K562 (cell line): ENCODE measurements around the gene PRRX1. TPM values are rescaled to one million over a fixed set of nuclear protein-coding genes. Genes with fewer than 3 reads are reported as not detected.

Experiments
- ATAC-seq: fragments of 200-7000 bp; cut with Tn5 transposase; 3 replicates; pipeline ENCODE4 v1.9.1; 2020; ENCODE audit warnings: moderate library complexity
- BruUV-seq: library from RNA; stranded (reverse); fragments of 400-500 nt; replicated peaks from 2 replicates; lab custom pipeline; 2021; lab: Mats Ljungman, UMichigan
- CTCF ChIA-PET: fragments of 300-600 bp; formaldehyde crosslinking; extraction: SDS; loops from one replicate; lab custom pipeline; 2021; ENCODE audit warnings: low intra/inter-chr PET ratio; lab: Yijun Ruan, JAX
- POLR2A ChIA-PET: fragments of 300-600, 350-650 bp; sonication (Branson Sonifier 250); formaldehyde crosslinking; extraction: SDS; loops from one replicate; lab custom pipeline; 2021; ENCODE audit warnings: antibody characterized with exemption, inconsistent platforms; lab: Yijun Ruan, JAX
- DNase-seq, 4 experiments: peaks; one replicate each; pipeline versions ENCODE4 v3.0.0 to v3.0.0-alpha.2; 2011 to 2018; ENCODE audit warnings: low spot score in 3 of 4, mixed read lengths in 3 of 4; ENCODE audit errors: extremely low read depth in 1 of 4
- FAIRE-seq: peaks from 2 replicates; lab custom pipeline; 2011; peaks lifted over from hg19 to GRCh38; lab: Jason Lieb, UNC
- H2AFZ ChIP-seq: 2 replicates; pipeline ENCODE4 v1.6.0; 2011; ENCODE audit warnings: low read depth, low read length, control low read depth, inconsistent platforms
- H3K27ac ChIP-seq: fragments of 200-600 bp; 3 replicates; pipeline ENCODE4 v1.8.0; 2011; ENCODE audit warnings: low read depth, mild to moderate bottlenecking, control low read depth, inconsistent platforms, low read length, moderate library complexity, mixed read lengths; ENCODE audit errors: extremely low read depth
- H3K27me3 ChIP-seq, 2 experiments: fragments of 300-600 bp in 1 of 2; 2 replicates in 1 of 2; 3 replicates in 1 of 2; pipeline versions ENCODE4 v1.6.0 to v1.8.0; 2011; ENCODE audit warnings: inconsistent platforms in 2 of 2, low read length in 2 of 2, mild to moderate bottlenecking in 1 of 2, mixed read lengths in 1 of 2, moderate library complexity in 1 of 2; ENCODE audit not compliant: control insufficient read depth in 2 of 2, insufficient read depth in 2 of 2
- H3K36me3 ChIP-seq: fragments of 300-600 bp; 3 replicates; pipeline ENCODE4 v1.8.0; 2011; ENCODE audit warnings: mild to moderate bottlenecking, low read length, inconsistent platforms; ENCODE audit not compliant: control insufficient read depth, insufficient read depth
- H3K4me1 ChIP-seq, 2 experiments: fragments of 200-600 bp in 1 of 2; replicated peaks in 1 of 2; 2 replicates in 1 of 2; 3 replicates in 1 of 2; pipeline versions ENCODE4 v1.5.1 to v1.8.0; 2011; ENCODE audit warnings: inconsistent platforms in 2 of 2, low read length in 2 of 2, mild to moderate bottlenecking in 1 of 2, mixed read lengths in 1 of 2, moderate library complexity in 1 of 2; ENCODE audit not compliant: control insufficient read depth in 2 of 2, insufficient read depth in 2 of 2
- H3K4me2 ChIP-seq: 2 replicates; pipeline ENCODE4 v1.6.1; 2011; ENCODE audit warnings: low read length, control low read depth, inconsistent platforms, mixed read lengths; ENCODE audit not compliant: insufficient read depth
- H3K4me3 ChIP-seq: fragments of 200-600 bp; sonication (generic), shearing (Covaris generic); 2 replicates; pipeline ENCODE4 v1.5.1; 2016; ENCODE audit warnings: control low read depth, inconsistent platforms
- H3K79me2 ChIP-seq: fragments of 200-600 bp; 3 replicates; pipeline ENCODE4 v1.8.0; 2011; ENCODE audit warnings: low read length, inconsistent platforms; ENCODE audit not compliant: control insufficient read depth, insufficient read depth
- H3K9ac ChIP-seq, 2 experiments: 2 replicates each; pipeline versions ENCODE4 v1.6.0 to v1.6.1; 2011; ENCODE audit warnings: low read depth in 2 of 2, low read length in 2 of 2, control low read depth in 1 of 2, inconsistent platforms in 1 of 2, mild to moderate bottlenecking in 1 of 2, mixed read lengths in 1 of 2; ENCODE audit not compliant: insufficient read depth in 1 of 2
- H3K9me1 ChIP-seq: one replicate; pipeline ENCODE4 v1.6.0; 2011; ENCODE audit warnings: inconsistent platforms, mild to moderate bottlenecking, low read length, moderate library complexity; ENCODE audit not compliant: control insufficient read depth, insufficient read depth
- H3K9me3 ChIP-seq: replicated peaks from 2 replicates; pipeline ENCODE4 v1.5.1; 2011; ENCODE audit warnings: low read depth, low read length, inconsistent platforms; ENCODE audit not compliant: control insufficient read depth, insufficient read depth
- H4K20me1 ChIP-seq: replicated peaks from 2 replicates; pipeline ENCODE4 v1.6.1; 2011; ENCODE audit warnings: low read length, inconsistent platforms, mixed read lengths; ENCODE audit not compliant: control insufficient read depth, insufficient read depth
- BMI1 ChIP-seq: fragments of 150-350 bp; IDR thresholded peaks from 2 replicates; pipeline ENCODE4 v1.6.1; 2014; ENCODE audit warnings: low read length
- CBFA2T3 ChIP-seq: fragments of 450-650 bp; IDR thresholded peaks from 2 replicates; pipeline ENCODE4 v1.6.1; 2017
- CHCHD3 ChIP-seq: fragments of 250-450 bp; sonication (Bioruptor Pico); IDR thresholded peaks from 2 replicates; pipeline ENCODE4 v2.1.2; 2022; ENCODE audit warnings: mild to moderate bottlenecking
- ELK1 ChIP-seq: sonication (generic); formaldehyde crosslinking; IDR thresholded peaks from 2 replicates; pipeline ENCODE4 v1.8.1; 2022; ENCODE audit warnings: missing genetic modification reagents
- FIP1L1 ChIP-seq: fragments of 200-400 bp; formaldehyde crosslinking; IDR thresholded peaks from 2 replicates; pipeline ENCODE4 v1.6.1; 2018; ENCODE audit warnings: mild to moderate bottlenecking, low read depth, low read length; ENCODE audit not compliant: poor library complexity, severe bottlenecking
- HMG20B ChIP-seq: fragments of 250-450 bp; sonication (Bioruptor Pico); IDR thresholded peaks from 2 replicates; pipeline ENCODE4 v1.5.0; 2021; ENCODE audit warnings: mild to moderate bottlenecking
- IRF2 ChIP-seq: sonication (generic); formaldehyde crosslinking; IDR thresholded peaks from 2 replicates; pipeline ENCODE4 v1.8.1; 2022; ENCODE audit warnings: mild to moderate bottlenecking, missing genetic modification reagents
- MAFF ChIP-seq: IDR thresholded peaks from 2 replicates; pipeline ENCODE4 v1.6.1; 2012; ENCODE audit warnings: low read length, improper control_type of control experiment
- MAZ ChIP-seq, 2 experiments: fragments of 450-650 bp in 1 of 2; sonication (generic) in 1 of 2; formaldehyde crosslinking; IDR thresholded peaks in 1 of 2; conservative IDR thresholded peaks in 1 of 2; 2 replicates each; pipeline versions ENCODE4 v1.4.0 to v1.5.0; 2020; ENCODE audit warnings: mild to moderate bottlenecking in 1 of 2, missing genetic modification reagents in 1 of 2
- NFRKB ChIP-seq: fragments of 450-650 bp; IDR thresholded peaks from 2 replicates; pipeline ENCODE4 v1.6.1; 2016; ENCODE audit warnings: low read depth
- POU5F1 ChIP-seq: fragments of 150-350 bp; IDR thresholded peaks from 2 replicates; pipeline ENCODE4 v1.6.1; 2014; ENCODE audit warnings: borderline replicate concordance, low read length, low read depth, mild to moderate bottlenecking; ENCODE audit not compliant: partially characterized antibody
- PURB ChIP-seq: sonication (generic); formaldehyde crosslinking; IDR thresholded peaks from 2 replicates; pipeline ENCODE4 v1.9.0; 2021; ENCODE audit warnings: low read depth, mild to moderate bottlenecking, missing genetic modification reagents
- SUPT5H ChIP-seq: fragments of 450-650 bp; IDR thresholded peaks from 2 replicates; pipeline ENCODE4 v1.6.1; 2016
- THAP7 ChIP-seq: fragments of 250-450 bp; sonication (Bioruptor Pico); IDR thresholded peaks from 2 replicates; pipeline ENCODE4 v1.5.0; 2021
- ZBTB33 ChIP-seq: sonication (generic); formaldehyde crosslinking; IDR thresholded peaks from 2 replicates; pipeline ENCODE4 v1.8.1; 2023; ENCODE audit warnings: mild to moderate bottlenecking, missing genetic modification reagents
- ZHX1 ChIP-seq: fragments of 150-350 bp; conservative IDR thresholded peaks from 2 replicates; pipeline ENCODE4 v1.6.1; 2014; ENCODE audit warnings: low read length
- WGBS: fragments of 100-300 bp; shearing (Covaris generic); methylation state at CpG from one replicate; pipeline ENCODE4 v1.1.6; 2016; ENCODE audit warnings: low coverage, mixed read lengths; ENCODE audit not compliant: insufficient coverage; ENCODE audit errors: missing lambda C conversion rate; 5-methylcytosine and 5-hydroxymethylcytosine counted together
- in situ Hi-C: fragments of 300-500 bp; cut with MboI; formaldehyde crosslinking; loops from 4 replicates; pipeline ENCODE4 v1.15.0; 2018; ENCODE audit warnings: inconsistent platforms, mixed read lengths
- intact Hi-C: fragments of 100-400 bp; cut with micrococcal nuclease; formaldehyde crosslinking; loops from 2 replicates; pipeline ENCODE4 v1.14.2; 2022
- polyA plus RNA-seq, 8 experiments: library from polyadenylated mRNA; depleted of rRNA in 4 of 8; stranded (reverse) in 5 of 8; unstranded in 3 of 8; fragments of >200 nt; fragmentation: Nextera tagmentation in 2 of 8; fragmentation: Illumina TruSeq in 1 of 8; extraction: Ambion mirVana in 2 of 8; extraction: Trizol in 1 of 8; gene quantifications; 2 replicates each; pipeline versions ENCODE4 v1.2.1 to v1.2.3, GENCODE V29; 2011 to 2014; ENCODE audit warnings: inconsistent platforms in 1 of 8, missing spikeins in 1 of 8
- total RNA-seq, 7 experiments: library from RNA; depleted of rRNA in 6 of 7; stranded (reverse); fragments of >200 nt in 6 of 7; fragmentation: Illumina TruSeq in 2 of 7; extraction: Trizol in 2 of 7; gene quantifications; 2 replicates each; pipeline versions ENCODE4 v1.2.1 to v1.2.3, GENCODE V29; 2011 to 2021; ENCODE audit warnings: low replicate concordance in 1 of 7

Gene PRRX1
- total and polyA plus RNA-seq, 9 of the 15 experiments (the other 6 are each of a cell fraction or from before 2014, with no cell fraction given) = not detected

- FAIRE-seq (no peak), DNase-seq (no peak), ATAC-seq (no peak)
- POLR2A ChIA-PET = interaction anchor here (0.6 kb wide), 1 partner anchor 299 kb away, joined by 3 read pairs; no protein-coding TSS in a partner anchor
- Histone ChIP-seq H3K4me3 (no peak overlapping the region), H2AFZ (no peak overlapping the region), H3K36me3 (no peaks in the 10 kb centered on the region), H3K4me2 (no peak overlapping the region), H3K9me3 (no peaks in the 10 kb centered on the region), H3K9ac (no peak overlapping the region), H3K4me1 (peaks cover 0 to 2% of the 10 kb centered on the region in 2 experiments; a peak in 1 of 5 replicates), H4K20me1 (no peaks in the 10 kb centered on the region), H3K27ac (no peak overlapping the region), H3K79me2 (no peaks in the 10 kb centered on the region), H3K27me3 (peaks cover 29 to 35% of the 10 kb centered on the region in 2 experiments; a peak in 4 of 5 replicates), H3K9me1 (no peaks in the 10 kb centered on the region)
- 1% methylated on average over 22 of the region's 22 CpGs for WGBS
- in situ Hi-C loops (no loop called here), intact Hi-C loops (loop anchor here (5.0 kb wide), 1 partner anchor 743 kb away; no protein-coding TSS in a partner anchor)
- CTCF ChIA-PET = no interaction called here
- no TSS peak for BruUV-seq
- TF ChIP-seq CHCHD3 (CRISPR knock-in tag) = no peak
- no peak for TF ChIP-seq THAP7 (CRISPR knock-in tag)
- no peak for TF ChIP-seq MAFF
- no peak for TF ChIP-seq HMG20B (CRISPR knock-in tag)
- TF ChIP-seq MAZ (CRISPR knock-in tag; conservative IDR thresholded peaks at IDR 0.05 in 1 of 2, IDR thresholded peaks at IDR 0.05 in 1 of 2) = no peak
- TF ChIP-seq IRF2 = no peak
- no peak for TF ChIP-seq SUPT5H
- TF ChIP-seq CBFA2T3 = no peak
- TF ChIP-seq FIP1L1 = no peak
- TF ChIP-seq ZBTB33 (CRISPR knock-in tag) = no peak
- no peak for TF ChIP-seq NFRKB
- TF ChIP-seq BMI1 = no peak
- no peak for TF ChIP-seq POU5F1
- no peak for TF ChIP-seq ELK1
- TF ChIP-seq PURB (CRISPR knock-in tag) = no peak
- no peak for TF ChIP-seq ZHX1
Measured at GRCh38 chr1:170669586-170670530, 5.9 kb downstream of the PRRX1 start.
